HFFc6 (cell line): ENCODE data around the gene RPS6KA5. TPM values are rescaled to one million over a fixed set of nuclear protein-coding genes. Genes with fewer than 3 reads are reported as not detected.

Source experiments
- DNase-seq: peaks from one replicate; pipeline ENCODE4 v3.0.0-alpha.2; 2018
- H3K27ac Mint-ChIP-seq: 2 replicates; pipeline ENCODE4 v1.8.0; 2020; ENCODE audit warnings: mild to moderate bottlenecking, mixed read lengths
- H3K27me3 Mint-ChIP-seq: 2 replicates; pipeline ENCODE4 v1.8.0; 2021; ENCODE audit warnings: mild to moderate bottlenecking, moderate library complexity, mixed read lengths; ENCODE audit not compliant: insufficient read depth
- H3K36me3 Mint-ChIP-seq: 2 replicates; pipeline ENCODE4 v1.8.0; 2021; ENCODE audit warnings: low read depth, mixed read lengths
- H3K4me1 Mint-ChIP-seq: 2 replicates; pipeline ENCODE4 v1.8.0; 2020; ENCODE audit warnings: low read depth, mixed read lengths
- H3K4me3 Mint-ChIP-seq: 2 replicates; pipeline ENCODE4 v1.8.0; 2020; ENCODE audit warnings: mild to moderate bottlenecking, moderate library complexity, mixed read lengths
- H3K9me3 Mint-ChIP-seq: 2 replicates; pipeline ENCODE4 v1.8.0; 2020; ENCODE audit warnings: mild to moderate bottlenecking, mixed read lengths
- total RNA-seq, 6 experiments: library from RNA; stranded (reverse); fragmentation: NEBNext Ultra II Directional; extraction: Animal tissue kit (Norgen Biotek cat#: 25700); gene quantifications; 2 replicates in 1 of 6; 3 replicates in 5 of 6; pipeline ENCODE4 v1.2.3, GENCODE V29; 2021
- TF ChIP-seq, protein P1 (sequence below): fragments of 200-600 bp; sonication (generic); IDR thresholded peaks from 2 replicates; pipeline ENCODE4 v1.5.0; 2021; ENCODE audit warnings: antibody characterized with exemption, mild to moderate bottlenecking

The RPS6KA5 gene
- total RNA-seq, 6 experiments from 2014 or later, result 0.36 to 0.91 (median 0.48) TPM

DNA sequence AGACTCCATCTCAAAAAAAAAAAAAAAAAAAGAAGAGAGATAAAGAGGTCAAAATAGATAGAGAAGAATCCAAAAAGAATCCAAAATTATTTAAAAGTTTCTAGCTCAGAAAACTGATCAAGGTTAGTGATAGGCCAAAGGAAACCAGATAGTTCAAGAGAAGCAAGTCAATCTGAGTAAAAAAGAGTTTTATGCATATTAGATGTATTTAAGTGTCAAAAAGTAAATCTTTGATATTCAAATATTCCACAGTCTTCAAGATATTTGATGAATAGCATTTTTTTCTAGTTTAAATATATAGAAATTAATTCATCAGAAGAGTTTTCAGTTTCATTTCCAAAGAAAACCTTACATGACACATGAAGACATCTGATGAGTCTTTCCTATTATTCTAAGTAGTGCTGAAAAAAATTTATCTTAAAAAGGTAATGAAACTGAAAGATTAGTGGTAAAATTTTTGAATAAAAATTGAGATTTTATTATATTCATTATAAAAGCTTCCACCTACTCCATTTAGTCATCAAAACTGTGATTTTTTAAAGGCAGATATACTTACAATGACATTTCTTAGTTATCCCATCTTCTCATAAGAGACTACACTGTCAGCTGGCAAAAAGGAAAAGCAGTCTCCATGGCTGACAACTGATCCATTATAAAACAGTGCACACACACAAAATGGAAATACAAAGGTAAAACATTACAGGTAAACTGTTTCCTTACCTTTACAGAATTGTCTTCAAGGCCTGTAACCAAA is 68.6 kb downstream of the RPS6KA5 start:
- H3K27me3 Mint-ChIP-seq, result peaks cover 6% of the 10 kb centered on the region
- no peaks in the 10 kb centered on the region for H3K9me3 Mint-ChIP-seq
- DNase-seq, result no peak
- no peaks in the 10 kb centered on the region for H3K4me1 Mint-ChIP-seq
- H3K27ac Mint-ChIP-seq, result no peak overlapping the region
- TF ChIP-seq, protein P1, sequence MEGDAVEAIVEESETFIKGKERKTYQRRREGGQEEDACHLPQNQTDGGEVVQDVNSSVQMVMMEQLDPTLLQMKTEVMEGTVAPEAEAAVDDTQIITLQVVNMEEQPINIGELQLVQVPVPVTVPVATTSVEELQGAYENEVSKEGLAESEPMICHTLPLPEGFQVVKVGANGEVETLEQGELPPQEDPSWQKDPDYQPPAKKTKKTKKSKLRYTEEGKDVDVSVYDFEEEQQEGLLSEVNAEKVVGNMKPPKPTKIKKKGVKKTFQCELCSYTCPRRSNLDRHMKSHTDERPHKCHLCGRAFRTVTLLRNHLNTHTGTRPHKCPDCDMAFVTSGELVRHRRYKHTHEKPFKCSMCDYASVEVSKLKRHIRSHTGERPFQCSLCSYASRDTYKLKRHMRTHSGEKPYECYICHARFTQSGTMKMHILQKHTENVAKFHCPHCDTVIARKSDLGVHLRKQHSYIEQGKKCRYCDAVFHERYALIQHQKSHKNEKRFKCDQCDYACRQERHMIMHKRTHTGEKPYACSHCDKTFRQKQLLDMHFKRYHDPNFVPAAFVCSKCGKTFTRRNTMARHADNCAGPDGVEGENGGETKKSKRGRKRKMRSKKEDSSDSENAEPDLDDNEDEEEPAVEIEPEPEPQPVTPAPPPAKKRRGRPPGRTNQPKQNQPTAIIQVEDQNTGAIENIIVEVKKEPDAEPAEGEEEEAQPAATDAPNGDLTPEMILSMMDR, result no peak
- no peak overlapping the region for H3K4me3 Mint-ChIP-seq
- no peaks in the 10 kb centered on the region for H3K36me3 Mint-ChIP-seq

DNA sequence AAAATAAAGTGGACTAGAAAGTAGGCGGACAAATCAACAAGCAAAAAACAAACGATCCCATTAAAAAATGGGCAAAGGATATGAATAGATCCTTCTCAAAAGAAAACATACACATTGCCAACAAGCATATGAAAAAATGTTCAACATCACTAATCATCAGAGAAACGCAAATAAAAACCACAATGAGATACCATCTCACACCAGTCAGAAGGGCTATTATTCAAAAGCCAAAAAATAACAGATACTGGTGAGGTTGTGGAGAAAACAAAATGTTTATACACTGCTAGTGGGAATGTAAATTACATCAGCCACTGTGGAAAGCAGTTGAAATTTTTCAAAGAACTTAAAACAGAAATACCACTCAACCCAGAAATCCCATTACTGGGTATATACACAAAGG is 70.3 kb downstream of the RPS6KA5 start:
- no peak overlapping the region for H3K4me3 Mint-ChIP-seq
- H3K9me3 Mint-ChIP-seq, result no peaks in the 10 kb centered on the region
- H3K27me3 Mint-ChIP-seq, result peaks cover 6% of the 10 kb centered on the region
- no peak for DNase-seq
- TF ChIP-seq, protein P1, result no peak
- no peaks in the 10 kb centered on the region for H3K36me3 Mint-ChIP-seq
- no peak overlapping the region for H3K27ac Mint-ChIP-seq
- H3K4me1 Mint-ChIP-seq, result no peaks in the 10 kb centered on the region

DNA sequence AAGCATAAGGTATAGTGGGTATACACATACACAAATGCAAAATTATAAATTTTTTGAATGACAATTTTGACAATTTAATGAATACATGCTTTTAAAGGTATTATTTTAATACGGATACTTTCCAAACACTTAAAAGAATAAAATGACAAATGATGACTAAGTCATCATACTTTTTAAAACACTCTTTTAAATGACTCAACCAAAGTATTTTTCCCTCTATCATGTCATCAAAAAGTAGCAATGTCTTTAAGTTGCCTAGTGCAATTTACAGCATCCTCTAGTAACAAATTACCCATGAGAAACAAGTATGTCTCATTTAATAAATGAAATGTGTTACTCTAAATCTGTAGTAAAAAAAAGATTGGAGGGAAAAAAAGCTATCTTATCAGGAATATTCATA is 73.3 kb downstream of the RPS6KA5 start:
- Mint-ChIP-seq H3K4me3 (no peak overlapping the region), H3K27me3 (peaks cover 4% of the 10 kb centered on the region), H3K9me3 (no peaks in the 10 kb centered on the region), H3K27ac (no peak overlapping the region), H3K36me3 (no peaks in the 10 kb centered on the region), H3K4me1 (no peaks in the 10 kb centered on the region)
- TF ChIP-seq, protein P1, result no peak
- no peak for DNase-seq

DNA sequence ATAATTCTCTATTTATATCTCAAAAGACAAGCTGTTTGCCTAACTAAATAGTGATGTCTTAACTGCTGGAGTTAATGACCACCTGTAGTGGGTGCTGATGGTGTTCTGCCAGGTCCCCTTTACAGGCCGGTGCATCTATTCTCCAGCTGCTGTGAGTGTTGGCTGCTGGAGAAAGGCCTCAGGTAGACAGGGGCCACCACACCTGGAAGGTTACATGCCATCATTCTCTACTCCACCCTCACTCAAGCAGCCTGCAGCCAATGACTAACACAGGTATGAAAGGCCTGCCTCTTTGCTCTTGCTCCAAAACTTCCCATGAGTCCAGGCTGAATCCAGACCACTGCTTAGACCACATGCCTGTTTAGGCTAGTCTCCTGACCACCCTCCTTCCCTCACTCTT is 73.9 kb downstream of the RPS6KA5 start:
- H3K27ac Mint-ChIP-seq, result no peak overlapping the region
- H3K4me1 Mint-ChIP-seq, result no peaks in the 10 kb centered on the region
- H3K9me3 Mint-ChIP-seq, result no peaks in the 10 kb centered on the region
- peaks cover 4% of the 10 kb centered on the region for H3K27me3 Mint-ChIP-seq
- no peak overlapping the region for H3K4me3 Mint-ChIP-seq
- TF ChIP-seq, protein P1, result no peak
- H3K36me3 Mint-ChIP-seq, result no peaks in the 10 kb centered on the region
- DNase-seq, result no peak

DNA sequence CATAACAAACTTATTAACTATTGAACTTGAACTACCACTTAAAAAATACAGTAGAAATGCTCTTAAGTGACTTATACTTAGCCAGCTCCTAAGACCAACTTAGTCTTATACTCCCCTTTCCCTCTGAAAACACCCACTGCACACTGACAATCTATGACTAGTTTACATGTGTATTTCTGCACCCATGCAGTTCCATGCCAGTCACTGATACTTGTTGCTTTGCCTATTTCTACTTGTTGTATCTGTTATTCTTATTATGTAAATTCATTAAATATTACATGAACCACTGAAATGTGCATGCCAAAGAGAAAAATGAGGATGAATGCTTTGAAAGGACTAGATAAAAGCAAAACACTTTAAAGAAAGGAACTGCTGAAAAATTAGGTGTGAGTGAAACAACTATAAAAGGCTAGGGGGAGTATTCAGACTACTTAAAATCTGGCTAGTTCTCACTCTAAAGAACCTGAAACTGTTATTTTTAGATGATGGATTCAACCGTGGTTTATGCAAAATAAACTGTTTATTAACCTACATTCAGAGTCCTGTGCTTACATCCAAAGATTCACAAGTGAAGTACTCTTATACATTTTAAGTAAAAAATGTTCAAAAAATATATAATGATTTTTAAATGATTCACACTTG is 74.7 kb downstream of the RPS6KA5 start:
- TF ChIP-seq, protein P1, result no peak
- no peak for DNase-seq
- Mint-ChIP-seq H3K4me3 (no peak overlapping the region), H3K27ac (no peak overlapping the region), H3K36me3 (no peaks in the 10 kb centered on the region), H3K27me3 (peaks cover 7% of the 10 kb centered on the region), H3K4me1 (no peaks in the 10 kb centered on the region), H3K9me3 (no peaks in the 10 kb centered on the region)
